Omental fat pad (tissue), 4 donors: ENCODE data around the gene UBE2J1. TPM values are rescaled to one million over a fixed set of nuclear protein-coding genes. Genes with fewer than 3 reads are reported as not detected.
"Not testable (repeated sequence)": the region's sequence is repeated elsewhere in the genome, so short reads cannot be mapped to it uniquely, and the experiment has no call there.

Source experiments
- ATAC-seq: fragments of 150-250 bp; one replicate; pipeline ENCODE4 v1.9.1; 2016; ENCODE audit warnings: mild to moderate bottlenecking, moderate library complexity; ENCODE audit not compliant: low FRiP score
- DNase-seq: peaks from one replicate; pipeline ENCODE4 v3.0.0-alpha.2; 2019; ENCODE audit warnings: low spot score
- CTCF ChIP-seq, 3 donors: fragments of 450-650 bp; IDR thresholded peaks; one replicate each; pipeline ENCODE4 v1.5.1; 2016 to 2017; ENCODE audit warnings: antibody characterized with exemption in 3 of 3, mild to moderate bottlenecking in 3 of 3, moderate library complexity in 2 of 3
- total RNA-seq, 4 donors: library from RNA; depleted of rRNA; stranded (reverse); fragments of >200 nt; gene quantifications; one replicate each; pipeline ENCODE4 v1.1.0, GENCODE V29; 2016

Gene UBE2J1
- 10 to 100 TPM; 32.3 to 62.2 (median 39.8) TPM for total RNA-seq

GRCh38 chr6:89352278-89353117 lies at the start of gene UBE2J1:
Gene UBE2J1, minus strand, starts transcription at chr6:89352722. Its CDS starts 153 bp downstream, at chr6:89352569.
- peak; percentile 64 for DNase-seq
- no peak for TF ChIP-seq CTCF (IDR thresholded peaks at IDR 0.05)
- ATAC-seq = peak; percentile 98

- ATAC-seq (peak; percentile 71), DNase-seq (no peak)
- TF ChIP-seq CTCF (IDR thresholded peaks at IDR 0.05) = no peak
These were observed 48.4 kb upstream of the UBE2J1 start for GRCh38 chr6:89400912-89401399.

GRCh38 chr6:89400050-89400449 lies 47.5 kb upstream of the UBE2J1 start:
- no peak for ATAC-seq
- no peak for DNase-seq
- TF ChIP-seq CTCF (IDR thresholded peaks at IDR 0.05) = no peak

GRCh38 chr6:89398762-89399525 lies 46.4 kb upstream of the UBE2J1 start:
- ATAC-seq (no peak), DNase-seq (no peak)
- no peak for TF ChIP-seq CTCF (IDR thresholded peaks at IDR 0.05)

GRCh38 chr6:89397884-89398283 lies 45.4 kb upstream of the UBE2J1 start:
- DNase-seq = not testable (repeated sequence)

GRCh38 chr6:89393659-89394058 lies 41.1 kb upstream of the UBE2J1 start:
- no peak for DNase-seq
- ATAC-seq = no peak
- no peak for TF ChIP-seq CTCF (IDR thresholded peaks at IDR 0.05)

More at GRCh38 chr6:89397884-89398283, 45.4 kb upstream of the UBE2J1 start:
- ATAC-seq = not testable (repeated sequence)

GRCh38 chr6:89392823-89393222 lies 40.3 kb upstream of the UBE2J1 start:
- no peak for TF ChIP-seq CTCF (IDR thresholded peaks at IDR 0.05)
- no peak for DNase-seq
- ATAC-seq = no peak
